Stimulated activated CD8-positive, alpha-beta memory T cell treated with anti-CD3 and anti-CD28 coated beads, Interleukin-15, amount 100 ng/mL, for 1 hour (primary cell): ENCODE results near the gene ADGRG7.

Source experiments
- DNase-seq: peaks from one replicate; pipeline ENCODE4 v3.0.0-alpha.2; 2020; ENCODE audit warnings: low read depth

ADGRG7 gene

GRCh38 chr3:100702082-100702979, 92.9 kb downstream of the ADGRG7 start:
- DNase-seq = no peak

GRCh38 chr3:100702980-100703345, 93.6 kb downstream of the ADGRG7 start:
- DNase-seq = no peak

GRCh38 chr3:100703865-100704264, 94.5 kb downstream of the ADGRG7 start:
- DNase-seq = no peak

- DNase-seq = no peak
Measured at GRCh38 chr3:100706365-100706764, 97.0 kb downstream of the ADGRG7 start.

GRCh38 chr3:100708644-100708988, 99.2 kb downstream of the ADGRG7 start:
- DNase-seq = no peak

- DNase-seq = peak; percentile 93
Measured at GRCh38 chr3:100708989-100709841, 99.8 kb downstream of the ADGRG7 start, which contains the start of gene TFG. Gene TFG (plus strand): TSS chr3:100709494. CDS start chr3:100713686, 4,192 bp downstream.

- no peak for DNase-seq
Measured at GRCh38 chr3:100709842-100710260, 100.5 kb downstream of the ADGRG7 start.

GRCh38 chr3:100710261-100710968, 101.0 kb downstream of the ADGRG7 start:
- no peak for DNase-seq

GRCh38 chr3:100715176-100715575, 105.8 kb downstream of the ADGRG7 start:
- DNase-seq = no peak

GRCh38 chr3:100717063-100717462, 107.7 kb downstream of the ADGRG7 start:
- DNase-seq = no peak

GRCh38 chr3:100717637-100718487, 108.5 kb downstream of the ADGRG7 start:
- DNase-seq = no peak

- no peak for DNase-seq
Measured at GRCh38 chr3:100719136-100719535, 109.7 kb downstream of the ADGRG7 start.

GRCh38 chr3:100720426-100720825, 111.0 kb downstream of the ADGRG7 start:
- DNase-seq = no peak

- no peak for DNase-seq
Measured at GRCh38 chr3:100725935-100726513, 116.6 kb downstream of the ADGRG7 start.

- no peak for DNase-seq
Measured at GRCh38 chr3:100726706-100727105, 117.3 kb downstream of the ADGRG7 start.

GRCh38 chr3:100730524-100730923, 121.1 kb downstream of the ADGRG7 start:
- DNase-seq = no peak

- DNase-seq = no peak
Measured at GRCh38 chr3:100732435-100732834, 123.0 kb downstream of the ADGRG7 start.

GRCh38 chr3:100737334-100737733, 127.9 kb downstream of the ADGRG7 start:
- DNase-seq = no peak

GRCh38 chr3:100740207-100740606, 130.8 kb downstream of the ADGRG7 start:
- no peak for DNase-seq

- no peak for DNase-seq
Measured at GRCh38 chr3:100743535-100743934, 134.1 kb downstream of the ADGRG7 start.

- DNase-seq = no peak
Measured at GRCh38 chr3:100744671-100745070, 135.3 kb downstream of the ADGRG7 start.
